HG03045 (cell line): ENCODE data around the gene C12orf54.
"Not testable (repeated sequence)": the region's sequence is repeated elsewhere in the genome, so short reads cannot be mapped to it uniquely, and the experiment has no call there.

Experiments used
- ATAC-seq: cut with Tn5 transposase; IDR thresholded peaks from one replicate; pipeline ENCODE4 v1.9.1; 2021; ENCODE audit warnings: mild to moderate bottlenecking, moderate library complexity; ENCODE audit not compliant: unreplicated experiment

The C12orf54 gene

GRCh38 chr12:48482198-48482597 lies at the start of gene C12orf54:
C12orf54 (plus strand) TSS chr12:48482498; CDS start chr12:48483297, 799 bp downstream.
- no peak for ATAC-seq

- ATAC-seq, result not testable (repeated sequence)
Measured at GRCh38 chr12:48434016-48434415, 48.3 kb upstream of the C12orf54 start.

GRCh38 chr12:48441069-48441468 lies 41.2 kb upstream of the C12orf54 start:
- no peak for ATAC-seq

- ATAC-seq, result no peak
Measured at GRCh38 chr12:48442179-48442847, 40.0 kb upstream of the C12orf54 start.

GRCh38 chr12:48445538-48445937 lies 36.8 kb upstream of the C12orf54 start:
- ATAC-seq, result no peak

GRCh38 chr12:48446161-48446776 lies 36.0 kb upstream of the C12orf54 start:
- ATAC-seq, result no peak

GRCh38 chr12:48447755-48448154 lies 34.5 kb upstream of the C12orf54 start:
- no peak for ATAC-seq

GRCh38 chr12:48451372-48451771 lies 30.9 kb upstream of the C12orf54 start:
- ATAC-seq, result no peak

GRCh38 chr12:48452961-48453360 lies 29.3 kb upstream of the C12orf54 start:
- ATAC-seq, result not testable (repeated sequence)

- no peak for ATAC-seq
Measured at GRCh38 chr12:48454667-48455066, 27.6 kb upstream of the C12orf54 start.

- no peak for ATAC-seq
Measured at GRCh38 chr12:48455116-48455515, 27.2 kb upstream of the C12orf54 start.

GRCh38 chr12:48459259-48459658 lies 23.0 kb upstream of the C12orf54 start:
- ATAC-seq, result no peak

- ATAC-seq, result not testable (repeated sequence)
Measured at GRCh38 chr12:48469027-48469426, 13.3 kb upstream of the C12orf54 start.

GRCh38 chr12:48472259-48472658 lies 10.0 kb upstream of the C12orf54 start, which contains the start of gene ANP32D:
ANP32D (plus strand) TSS chr12:48472559; CDS start chr12:48472665, 106 bp downstream.
- no peak for ATAC-seq

GRCh38 chr12:48473061-48473460 lies 9.2 kb upstream of the C12orf54 start:
- ATAC-seq, result no peak

- not testable (repeated sequence) for ATAC-seq
Measured at GRCh38 chr12:48474497-48474896, 7.8 kb upstream of the C12orf54 start.

GRCh38 chr12:48482930-48483329 lies 632 bp downstream of the C12orf54 start:
- no peak for ATAC-seq

GRCh38 chr12:48486261-48486660 lies 4.0 kb downstream of the C12orf54 start:
- ATAC-seq, result no peak

GRCh38 chr12:48486679-48487078 lies 4.4 kb downstream of the C12orf54 start:
- ATAC-seq, result no peak

- no peak for ATAC-seq
Measured at GRCh38 chr12:48489012-48489411, 6.7 kb downstream of the C12orf54 start.

GRCh38 chr12:48489456-48489855 lies 7.2 kb downstream of the C12orf54 start:
- ATAC-seq, result not testable (repeated sequence)

- ATAC-seq, result not testable (repeated sequence)
Measured at GRCh38 chr12:48500281-48500680, 18.0 kb downstream of the C12orf54 start.
